Measurements from ENCODE around the gene KIFC1. TPM values are rescaled to one million over a fixed set of nuclear protein-coding genes. Genes with fewer than 3 reads are reported as not detected.

Gene KIFC1
- total and polyA plus RNA-seq, 9 of the 15 experiments (the other 6 are each of a cell fraction or from before 2014, with no cell fraction given) = 1.3 to 95.2 (median 76.9) TPM

- TF ChIP-seq, protein P1, sequence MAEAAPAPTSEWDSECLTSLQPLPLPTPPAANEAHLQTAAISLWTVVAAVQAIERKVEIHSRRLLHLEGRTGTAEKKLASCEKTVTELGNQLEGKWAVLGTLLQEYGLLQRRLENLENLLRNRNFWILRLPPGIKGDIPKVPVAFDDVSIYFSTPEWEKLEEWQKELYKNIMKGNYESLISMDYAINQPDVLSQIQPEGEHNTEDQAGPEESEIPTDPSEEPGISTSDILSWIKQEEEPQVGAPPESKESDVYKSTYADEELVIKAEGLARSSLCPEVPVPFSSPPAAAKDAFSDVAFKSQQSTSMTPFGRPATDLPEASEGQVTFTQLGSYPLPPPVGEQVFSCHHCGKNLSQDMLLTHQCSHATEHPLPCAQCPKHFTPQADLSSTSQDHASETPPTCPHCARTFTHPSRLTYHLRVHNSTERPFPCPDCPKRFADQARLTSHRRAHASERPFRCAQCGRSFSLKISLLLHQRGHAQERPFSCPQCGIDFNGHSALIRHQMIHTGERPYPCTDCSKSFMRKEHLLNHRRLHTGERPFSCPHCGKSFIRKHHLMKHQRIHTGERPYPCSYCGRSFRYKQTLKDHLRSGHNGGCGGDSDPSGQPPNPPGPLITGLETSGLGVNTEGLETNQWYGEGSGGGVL (CRISPR knock-in tag; IDR thresholded peaks at IDR 0.05) = no peak
- TF ChIP-seq FUS (optimal IDR thresholded peaks at IDR 0.05; ENCODE audit: low read depth, low read length) (no peak), CHD2 (IDR thresholded peaks at IDR 0.05; ENCODE audit: low read depth, low read length) (no peak), ZC3H4 (CRISPR knock-in tag; IDR thresholded peaks at IDR 0.05; ENCODE audit: borderline replicate concordance) (no peak), ZNF134 (CRISPR knock-in tag; conservative IDR thresholded peaks at IDR 0.05) (no peak), CBX5 (IDR thresholded peaks at IDR 0.05; ENCODE audit: borderline replicate concordance, low read depth) (no peak), POLR2G (IDR thresholded peaks at IDR 0.05; ENCODE audit: low read depth, low read length) (no peak), ATF1 (CRISPR knock-in tag; IDR thresholded peaks at IDR 0.05) (no peak), ATF1 (tag; IDR thresholded peaks at IDR 0.05) (peak; percentile 30; the same call in 1 of the 2 replicates), ZNF778 (CRISPR knock-in tag; IDR thresholded peaks at IDR 0.05) (no peak), NR2C1 (IDR thresholded peaks at IDR 0.05) (peak; percentile 23; the same call in 1 of the 2 replicates), NR2C1 (tag; IDR thresholded peaks at IDR 0.05) (no peak), BRD4 (IDR thresholded peaks at IDR 0.05) (no peak), ZNF766 (CRISPR knock-in tag; conservative IDR thresholded peaks at IDR 0.05) (no peak), SMARCE1 (IDR thresholded peaks at IDR 0.05) (no peak), BDP1 (IDR thresholded peaks at IDR 0.05; ENCODE audit: insufficient read depth, insufficient read length) (no peak), SP2 (IDR thresholded peaks at IDR 0.05; ENCODE audit: extremely low read depth, low read depth, low read length, poor library complexity, severe bottlenecking) (no peak), MAFG (tag; conservative IDR thresholded peaks at IDR 0.05) (no peak), RFX5 (IDR thresholded peaks at IDR 0.05; ENCODE audit: low read depth, low read length) (no peak), ETV6 (IDR thresholded peaks at IDR 0.05; ENCODE audit: borderline replicate concordance in 1 of 2, low read depth in 2 of 2, low read length in 1 of 2) (no peak), ETV6 (CRISPR knock-in tag; IDR thresholded peaks at IDR 0.05; ENCODE audit: borderline replicate concordance) (no peak), CBX2 (IDR thresholded peaks at IDR 0.05; ENCODE audit: insufficient read depth, low read length, poor library complexity, severe bottlenecking) (no peak), ZC3H8 (IDR thresholded peaks at IDR 0.05) (no peak), GABPB1 (CRISPR knock-in tag; IDR thresholded peaks at IDR 0.05) (peak; percentile 57; the same call in 1 of the 2 replicates), PCBP1 (IDR thresholded peaks at IDR 0.05; ENCODE audit: low read depth, low read length, poor library complexity, severe bottlenecking) (no peak), ZNF668 (CRISPR knock-in tag; IDR thresholded peaks at IDR 0.05) (no peak), KLF1 (tag; IDR thresholded peaks at IDR 0.05) (peak; percentile 40; the same call in 1 of the 2 replicates)
- TF ChIP-seq, protein P2, sequence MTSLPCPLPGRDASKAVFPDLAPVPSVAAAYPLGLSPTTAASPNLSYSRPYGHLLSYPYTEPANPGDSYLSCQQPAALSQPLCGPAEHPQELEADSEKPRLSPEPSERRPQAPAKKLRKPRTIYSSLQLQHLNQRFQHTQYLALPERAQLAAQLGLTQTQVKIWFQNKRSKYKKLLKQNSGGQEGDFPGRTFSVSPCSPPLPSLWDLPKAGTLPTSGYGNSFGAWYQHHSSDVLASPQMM (CRISPR knock-in tag; IDR thresholded peaks at IDR 0.05) = no peak
- TF ChIP-seq, protein P3, sequence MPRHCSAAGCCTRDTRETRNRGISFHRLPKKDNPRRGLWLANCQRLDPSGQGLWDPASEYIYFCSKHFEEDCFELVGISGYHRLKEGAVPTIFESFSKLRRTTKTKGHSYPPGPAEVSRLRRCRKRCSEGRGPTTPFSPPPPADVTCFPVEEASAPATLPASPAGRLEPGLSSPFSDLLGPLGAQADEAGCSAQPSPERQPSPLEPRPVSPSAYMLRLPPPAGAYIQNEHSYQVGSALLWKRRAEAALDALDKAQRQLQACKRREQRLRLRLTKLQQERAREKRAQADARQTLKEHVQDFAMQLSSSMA (CRISPR knock-in tag; IDR thresholded peaks at IDR 0.05) = no peak
These were observed 39.6 kb downstream of the KIFC1 start (continued) for GRCh38 chr6:33430991-33431879.
